ENCODE results near the gene B4GALT4.

B4GALT4 gene

DNA sequence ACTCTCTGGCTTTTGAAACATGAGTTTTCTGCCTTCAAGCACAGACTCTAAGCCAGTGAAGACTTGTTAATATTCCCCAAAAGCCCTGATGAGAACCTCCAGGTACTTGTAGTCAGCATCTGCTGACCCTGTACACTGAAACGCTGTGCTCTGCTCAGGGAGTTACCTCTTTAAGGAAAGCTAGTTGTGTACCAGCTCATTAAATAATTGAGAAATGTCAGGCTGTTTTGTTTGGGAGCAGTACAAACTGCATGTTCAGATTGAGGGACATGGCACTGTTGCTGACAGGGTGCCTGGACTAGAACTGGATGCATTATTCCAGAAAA lies 45.6 kb downstream of the B4GALT4 start:
- Histone ChIP-seq H4K20me1 (ENCODE audit: low read depth, low read length) (no peaks in the 10 kb centered on the region), H2AFZ (ENCODE audit: low read depth, low read length, severe bottlenecking) (no peak overlapping the region), H3K27me3 (ENCODE audit: low read length) (no peaks in the 10 kb centered on the region), H3K27ac (ENCODE audit: low read depth, low read length) (no peak overlapping the region), H3K9me3 (ENCODE audit: insufficient read depth, low read length) (no peaks in the 10 kb centered on the region), H3K4me2 (ENCODE audit: low read depth, low read length, poor library complexity, severe bottlenecking) (no peak overlapping the region), H3K4me3 (ENCODE audit: insufficient read depth, low read length, poor library complexity, severe bottlenecking) (no peak overlapping the region), H3K36me3 (ENCODE audit: low read length) (no peaks in the 10 kb centered on the region), H3K79me2 (ENCODE audit: insufficient read depth, low read length) (no peaks in the 10 kb centered on the region), H3F3A (ENCODE audit: insufficient read depth) (no peaks in the 10 kb centered on the region), H3K9me2 (replicated peaks; ENCODE audit: insufficient read depth, low read length) (no peaks in the 10 kb centered on the region), H3K9ac (ENCODE audit: low read length) (no peak overlapping the region)
- TF ChIP-seq EZH2phosphoT487 (conservative IDR thresholded peaks at IDR 0.05; ENCODE audit: low read length) (no peak), CTCF (IDR thresholded peaks at IDR 0.05; ENCODE audit: insufficient read depth, low read length, poor library complexity, severe bottlenecking) (no peak)

- TF ChIP-seq CTCF (IDR thresholded peaks at IDR 0.05; ENCODE audit: insufficient read depth, low read length, poor library complexity, severe bottlenecking) (no peak), EZH2phosphoT487 (conservative IDR thresholded peaks at IDR 0.05; ENCODE audit: low read length) (no peak)
- Histone ChIP-seq H3K9me3 (ENCODE audit: insufficient read depth, low read length) (no peaks in the 10 kb centered on the region), H3K4me3 (ENCODE audit: insufficient read depth, low read length, poor library complexity, severe bottlenecking) (no peak overlapping the region), H3K9me2 (replicated peaks; ENCODE audit: insufficient read depth, low read length) (no peaks in the 10 kb centered on the region), H2AFZ (ENCODE audit: low read depth, low read length, severe bottlenecking) (no peak overlapping the region), H3K9ac (ENCODE audit: low read length) (no peak overlapping the region), H3K36me3 (ENCODE audit: low read length) (no peaks in the 10 kb centered on the region), H3K79me2 (ENCODE audit: insufficient read depth, low read length) (no peaks in the 10 kb centered on the region), H4K20me1 (ENCODE audit: low read depth, low read length) (no peaks in the 10 kb centered on the region), H3K27me3 (ENCODE audit: low read length) (no peaks in the 10 kb centered on the region), H3K4me2 (ENCODE audit: low read depth, low read length, poor library complexity, severe bottlenecking) (no peak overlapping the region), H3K27ac (ENCODE audit: low read depth, low read length) (no peak overlapping the region), H3F3A (ENCODE audit: insufficient read depth) (no peaks in the 10 kb centered on the region)
Measured at GRCh38 chr3:119194237-119195150, 46.2 kb downstream of the B4GALT4 start.

- Histone ChIP-seq H2AFZ (ENCODE audit: low read depth, low read length, severe bottlenecking) (no peak overlapping the region), H3K27ac (ENCODE audit: low read depth, low read length) (no peak overlapping the region), H3F3A (ENCODE audit: insufficient read depth) (no peaks in the 10 kb centered on the region)
Measured at GRCh38 chr3:119191800-119192199, 48.9 kb downstream of the B4GALT4 start.

More at GRCh38 chr3:119191800-119192199, 48.9 kb downstream of the B4GALT4 start:
- no peaks in the 10 kb centered on the region for H3K27me3 ChIP-seq (ENCODE audit: low read length)
- no peaks in the 10 kb centered on the region for H3K9me3 ChIP-seq (ENCODE audit: insufficient read depth, low read length)
- H3K4me3 ChIP-seq (ENCODE audit: insufficient read depth, low read length, poor library complexity, severe bottlenecking): no peak overlapping the region
- H3K36me3 ChIP-seq (ENCODE audit: low read length): no peaks in the 10 kb centered on the region
- no peaks in the 10 kb centered on the region for H3K9me2 ChIP-seq (replicated peaks; ENCODE audit: insufficient read depth, low read length)
- H4K20me1 ChIP-seq (ENCODE audit: low read depth, low read length): no peaks in the 10 kb centered on the region
- no peak for TF ChIP-seq EZH2phosphoT487 (conservative IDR thresholded peaks at IDR 0.05; ENCODE audit: low read length)
- no peak for TF ChIP-seq CTCF (IDR thresholded peaks at IDR 0.05; ENCODE audit: insufficient read depth, low read length, poor library complexity, severe bottlenecking)
- H3K9ac ChIP-seq (ENCODE audit: low read length): no peak overlapping the region
- no peak overlapping the region for H3K4me2 ChIP-seq (ENCODE audit: low read depth, low read length, poor library complexity, severe bottlenecking)
- no peaks in the 10 kb centered on the region for H3K79me2 ChIP-seq (ENCODE audit: insufficient read depth, low read length)
